Astrocyte of the cerebellum (primary cell): ENCODE data around the gene NUAK2.

Experiments
- DNase-seq: peaks from one replicate; pipeline ENCODE4 v3.0.0-alpha.2; 2011; ENCODE audit warnings: low read depth
- H3K4me3 ChIP-seq: 2 replicates; pipeline ENCODE4 v1.5.1; 2011; ENCODE audit warnings: mild to moderate bottlenecking, low read depth, low read length, moderate library complexity
- in situ Hi-C: cut with HindIII; loops from 2 replicates; pipeline ENCODE4 v1.10.0; 2017; ENCODE audit warnings: low sequenced_read_pairs
- TF ChIP-seq, protein P1 (sequence below): IDR thresholded peaks from 2 replicates; pipeline ENCODE4 v1.5.1; 2012; ENCODE audit warnings: low read length, low read depth, moderate library complexity, mild to moderate bottlenecking; ENCODE audit errors: missing control alignments

NUAK2 gene

DNA sequence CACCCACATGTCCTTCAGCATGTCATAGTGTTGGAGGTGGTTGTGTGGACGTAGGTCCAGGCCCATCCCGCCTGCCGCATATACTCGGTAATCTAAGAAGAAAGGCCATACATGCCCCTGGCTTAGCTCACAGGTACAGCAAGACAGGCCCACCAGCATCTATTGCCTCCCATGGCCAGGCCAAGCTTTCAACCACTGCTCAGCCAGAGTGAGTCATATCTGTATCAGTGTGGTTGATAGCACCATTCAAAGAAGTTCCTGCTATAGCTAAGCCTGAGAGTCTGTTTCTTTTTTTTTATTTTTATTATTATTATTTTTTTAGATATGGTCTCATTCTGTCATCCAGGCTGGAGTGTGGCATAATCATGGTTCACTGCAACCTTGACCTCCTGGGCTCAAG is 18.2 kb upstream of the NUAK2 start:
- in situ Hi-C loops: no loop called here
- DNase-seq: no peak
- no peak overlapping the region for H3K4me3 ChIP-seq

DNA sequence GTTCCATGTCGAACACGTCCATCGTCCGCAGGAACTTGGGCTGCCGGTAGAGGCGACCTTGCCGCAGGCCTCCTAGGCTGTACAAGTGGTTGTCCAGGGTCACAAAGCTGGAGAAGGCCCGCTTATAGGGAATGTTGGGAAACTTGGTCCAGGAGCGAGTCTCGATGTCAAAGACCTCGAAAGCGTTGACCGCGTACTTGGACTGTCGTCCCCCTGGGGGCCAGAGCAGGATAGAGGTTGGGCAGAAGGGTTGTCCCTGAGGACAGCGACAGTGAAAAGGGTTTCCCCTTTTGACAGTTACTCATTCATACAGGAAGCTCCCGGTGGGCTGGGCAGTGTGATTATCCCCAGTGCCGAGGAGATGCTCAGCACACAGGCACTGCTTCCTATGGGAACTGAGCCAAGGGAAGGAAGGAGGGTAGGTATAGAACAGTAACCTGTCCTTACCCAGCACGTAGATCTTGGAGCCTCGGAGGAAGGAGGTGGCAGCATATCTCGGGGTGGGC is 17.7 kb upstream of the NUAK2 start:
- TF ChIP-seq, protein P1, sequence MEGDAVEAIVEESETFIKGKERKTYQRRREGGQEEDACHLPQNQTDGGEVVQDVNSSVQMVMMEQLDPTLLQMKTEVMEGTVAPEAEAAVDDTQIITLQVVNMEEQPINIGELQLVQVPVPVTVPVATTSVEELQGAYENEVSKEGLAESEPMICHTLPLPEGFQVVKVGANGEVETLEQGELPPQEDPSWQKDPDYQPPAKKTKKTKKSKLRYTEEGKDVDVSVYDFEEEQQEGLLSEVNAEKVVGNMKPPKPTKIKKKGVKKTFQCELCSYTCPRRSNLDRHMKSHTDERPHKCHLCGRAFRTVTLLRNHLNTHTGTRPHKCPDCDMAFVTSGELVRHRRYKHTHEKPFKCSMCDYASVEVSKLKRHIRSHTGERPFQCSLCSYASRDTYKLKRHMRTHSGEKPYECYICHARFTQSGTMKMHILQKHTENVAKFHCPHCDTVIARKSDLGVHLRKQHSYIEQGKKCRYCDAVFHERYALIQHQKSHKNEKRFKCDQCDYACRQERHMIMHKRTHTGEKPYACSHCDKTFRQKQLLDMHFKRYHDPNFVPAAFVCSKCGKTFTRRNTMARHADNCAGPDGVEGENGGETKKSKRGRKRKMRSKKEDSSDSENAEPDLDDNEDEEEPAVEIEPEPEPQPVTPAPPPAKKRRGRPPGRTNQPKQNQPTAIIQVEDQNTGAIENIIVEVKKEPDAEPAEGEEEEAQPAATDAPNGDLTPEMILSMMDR: no peak
- DNase-seq: no peak
- in situ Hi-C loops: no loop called here
- no peak overlapping the region for H3K4me3 ChIP-seq

More for the DNA sequence above, 18.2 kb upstream of the NUAK2 start:
- TF ChIP-seq, protein P1: no peak

DNA sequence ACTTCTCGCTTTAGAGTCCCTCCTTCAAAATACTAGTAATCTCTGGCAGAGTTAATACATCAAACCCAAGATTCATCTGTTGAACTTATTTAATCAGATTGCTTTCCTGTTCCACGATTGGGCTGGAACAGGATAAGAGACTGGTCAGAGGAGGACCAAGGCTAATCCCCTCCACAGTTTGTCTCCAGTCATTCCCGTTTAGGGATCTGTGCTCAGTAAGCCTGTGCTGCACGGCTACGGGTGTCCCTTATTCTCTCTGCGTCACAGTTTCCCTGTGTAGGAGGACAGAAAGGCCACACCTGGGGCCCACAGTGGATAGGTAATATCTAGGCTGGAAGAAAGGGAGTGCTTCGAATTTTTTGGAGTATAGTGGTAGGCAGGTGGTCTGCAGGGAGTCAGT is 16.5 kb upstream of the NUAK2 start:
- TF ChIP-seq, protein P1: no peak
- no peak overlapping the region for H3K4me3 ChIP-seq
- in situ Hi-C loops: no loop called here
- DNase-seq: no peak

DNA sequence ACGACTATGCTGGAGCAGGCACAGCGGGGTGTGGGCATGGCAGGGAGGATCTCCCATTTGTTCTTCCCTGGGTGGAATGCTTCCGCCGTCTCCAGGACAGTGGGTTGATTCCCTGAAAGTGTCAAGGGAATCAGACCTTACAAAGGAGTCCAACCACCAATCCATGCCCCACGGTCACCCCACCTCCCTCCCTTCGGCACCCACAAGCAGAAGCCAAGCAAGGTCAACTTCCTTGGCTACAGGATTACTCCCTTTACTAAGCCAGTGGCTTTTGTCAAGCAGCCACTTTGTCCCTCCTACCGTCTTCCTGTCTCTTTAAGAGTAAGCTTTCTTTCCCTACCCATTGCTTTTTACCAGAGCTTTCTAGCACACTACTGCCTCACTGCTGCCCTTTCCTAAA is 15.9 kb upstream of the NUAK2 start:
- no peak for DNase-seq
- TF ChIP-seq, protein P1: no peak
- in situ Hi-C loops: no loop called here
- no peak overlapping the region for H3K4me3 ChIP-seq

DNA sequence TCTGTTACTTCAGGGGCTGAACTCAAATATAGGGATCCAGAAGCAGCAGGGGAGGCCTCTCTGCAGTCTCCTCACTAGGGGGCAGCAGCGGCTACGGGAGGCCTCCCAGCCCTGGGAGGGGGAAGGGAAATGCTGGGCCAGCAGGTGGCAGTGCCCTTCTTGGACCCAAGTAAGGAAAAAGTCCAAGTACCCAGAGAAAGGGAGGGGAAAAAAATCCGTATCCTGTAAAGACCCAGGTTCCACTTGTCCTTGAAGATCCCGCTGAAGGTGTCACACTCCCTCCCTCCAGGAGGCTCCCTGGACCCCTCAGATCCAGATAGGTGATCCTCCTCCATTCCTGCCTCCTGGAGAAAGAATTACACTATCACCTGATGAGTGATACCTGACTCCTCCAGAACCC is 14.1 kb upstream of the NUAK2 start:
- no peak overlapping the region for H3K4me3 ChIP-seq
- in situ Hi-C loops: no loop called here
- TF ChIP-seq, protein P1: peak; percentile 92
- DNase-seq: no peak

DNA sequence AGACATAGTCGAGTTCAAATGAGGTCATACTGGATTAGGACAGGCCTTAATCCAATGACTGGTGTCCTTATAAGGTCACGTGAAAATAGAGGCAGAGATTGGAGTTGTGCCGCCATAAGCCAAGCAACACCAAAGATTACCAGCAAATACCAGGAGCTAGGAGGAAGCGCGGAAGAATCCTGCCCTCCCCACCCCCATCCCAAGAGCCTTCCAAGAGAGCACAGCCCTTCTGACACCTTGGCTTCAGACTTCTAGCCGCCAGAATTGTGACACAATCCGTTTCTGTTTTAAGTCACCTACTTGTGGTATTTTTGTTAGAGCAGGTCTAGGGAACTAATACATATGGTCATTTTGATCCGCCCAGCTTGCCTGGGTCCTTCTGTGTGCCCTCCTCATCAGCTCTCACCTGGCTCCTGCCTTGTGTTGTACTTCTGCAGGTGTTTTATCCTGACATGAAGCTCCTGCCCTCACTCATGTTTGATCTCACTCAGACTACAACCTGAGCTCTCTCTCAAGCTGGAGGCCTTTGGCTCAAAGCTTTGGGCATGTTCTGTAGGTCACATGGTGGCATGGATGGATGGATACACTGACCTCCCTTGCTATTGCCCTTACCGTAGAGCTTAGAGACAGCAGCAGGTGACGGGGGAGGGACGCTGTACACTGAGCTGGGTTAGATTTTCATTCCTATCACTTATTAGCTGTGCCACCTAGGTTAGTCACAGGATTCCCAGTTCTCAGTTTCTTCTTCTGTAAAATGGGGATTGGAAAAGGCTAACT is 10.7 kb upstream of the NUAK2 start:
- H3K4me3 ChIP-seq: no peak overlapping the region
- no peak for DNase-seq
- in situ Hi-C loops: loop anchor here (5.0 kb wide), 1 partner anchor 55 kb away; no protein-coding TSS in a partner anchor
- TF ChIP-seq, protein P1: no peak
